Ascending aorta (tissue), 2 donors: ENCODE data around the gene LAMB1. TPM values are rescaled to one million over a fixed set of nuclear protein-coding genes. Genes with fewer than 3 reads are reported as not detected.
A peak's percentile ranks its signal among the peaks of the same experiment; 100 is the strongest.

Experiments used
- DNase-seq, 2 donors: peaks; one replicate each; pipeline ENCODE4 v3.0.0-alpha.2; 2019; ENCODE audit warnings: low spot score in 2 of 2
- H3K27ac ChIP-seq, 2 donors: fragments of 200-600 bp; sonication (generic); one replicate each; pipeline ENCODE4 v1.5.1; 2016 to 2017; ENCODE audit warnings: mild to moderate bottlenecking in 1 of 2
- H3K27me3 ChIP-seq: fragments of 200-600 bp; sonication (generic); one replicate; pipeline ENCODE4 v1.5.1; 2017
- H3K36me3 ChIP-seq, 2 donors: fragments of 200-600 bp; sonication (generic); one replicate each; pipeline ENCODE4 v1.5.1; 2016
- H3K4me1 ChIP-seq, 2 donors: fragments of 200-600 bp; sonication (generic); one replicate each; pipeline ENCODE4 v1.5.1; 2016 to 2017; ENCODE audit warnings: mild to moderate bottlenecking in 1 of 2
- H3K4me3 ChIP-seq, 2 donors: fragments of 200-600 bp; sonication (generic); one replicate each; pipeline ENCODE4 v1.5.1; 2016 to 2017; ENCODE audit warnings: mild to moderate bottlenecking in 1 of 2
- H3K9me3 ChIP-seq, 2 donors: fragments of 200-600 bp; sonication (generic); one replicate each; pipeline ENCODE4 v1.5.1; 2016
- intact Hi-C: fragments of 100-400 bp; cut with DNase I; formaldehyde crosslinking; loops from one replicate; pipeline ENCODE4 v1.15.1; 2023
- total RNA-seq: library from RNA; depleted of rRNA; stranded (reverse); fragments of >200 nt; gene quantifications from one replicate; pipeline ENCODE4 v1.1.0, GENCODE V29; 2016
- TF ChIP-seq, protein P1 (sequence below), 3 experiments: fragments of 200-600 bp in 2 of 3; fragments of 450-650 bp in 1 of 3; sonication (generic) in 2 of 3; IDR thresholded peaks; one replicate each; pipeline ENCODE4 v1.5.1; 2016 to 2019; ENCODE audit warnings: antibody characterized with exemption in 3 of 3, mild to moderate bottlenecking in 1 of 3, moderate library complexity in 1 of 3

LAMB1 gene
- total RNA-seq, 1 donor from 2014 or later: 198 TPM

DNA sequence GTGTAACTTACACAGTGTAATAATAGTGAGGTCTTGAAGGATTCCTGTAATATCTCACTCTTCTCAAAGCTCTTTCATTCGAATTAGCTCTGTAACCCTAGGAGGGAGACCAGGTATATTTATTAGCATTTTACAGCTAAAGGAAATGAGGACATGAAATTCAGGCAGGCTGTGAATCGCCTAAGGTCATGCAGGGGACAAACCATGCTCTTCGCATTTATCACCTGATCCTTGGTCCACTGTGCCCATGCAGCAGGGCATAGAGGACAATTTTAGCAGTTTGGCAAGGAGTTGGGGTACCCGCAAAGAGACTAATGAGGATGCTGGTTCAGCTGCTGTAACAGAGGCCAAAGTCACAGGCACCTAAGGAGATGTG is 14.8 kb upstream of the LAMB1 start:
- Histone ChIP-seq H3K36me3 (no peaks in the 10 kb centered on the region), H3K4me1 (peaks cover 0 to 2% of the 10 kb centered on the region in 2 donors), H3K27ac (no peak overlapping the region), H3K27me3 (no peaks in the 10 kb centered on the region), H3K4me3 (no peak overlapping the region), H3K9me3 (no peaks in the 10 kb centered on the region)
- intact Hi-C loops: no loop called here
- no peak for DNase-seq
- TF ChIP-seq, protein P1, sequence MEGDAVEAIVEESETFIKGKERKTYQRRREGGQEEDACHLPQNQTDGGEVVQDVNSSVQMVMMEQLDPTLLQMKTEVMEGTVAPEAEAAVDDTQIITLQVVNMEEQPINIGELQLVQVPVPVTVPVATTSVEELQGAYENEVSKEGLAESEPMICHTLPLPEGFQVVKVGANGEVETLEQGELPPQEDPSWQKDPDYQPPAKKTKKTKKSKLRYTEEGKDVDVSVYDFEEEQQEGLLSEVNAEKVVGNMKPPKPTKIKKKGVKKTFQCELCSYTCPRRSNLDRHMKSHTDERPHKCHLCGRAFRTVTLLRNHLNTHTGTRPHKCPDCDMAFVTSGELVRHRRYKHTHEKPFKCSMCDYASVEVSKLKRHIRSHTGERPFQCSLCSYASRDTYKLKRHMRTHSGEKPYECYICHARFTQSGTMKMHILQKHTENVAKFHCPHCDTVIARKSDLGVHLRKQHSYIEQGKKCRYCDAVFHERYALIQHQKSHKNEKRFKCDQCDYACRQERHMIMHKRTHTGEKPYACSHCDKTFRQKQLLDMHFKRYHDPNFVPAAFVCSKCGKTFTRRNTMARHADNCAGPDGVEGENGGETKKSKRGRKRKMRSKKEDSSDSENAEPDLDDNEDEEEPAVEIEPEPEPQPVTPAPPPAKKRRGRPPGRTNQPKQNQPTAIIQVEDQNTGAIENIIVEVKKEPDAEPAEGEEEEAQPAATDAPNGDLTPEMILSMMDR (IDR thresholded peaks at IDR 0.05): no peak

DNA sequence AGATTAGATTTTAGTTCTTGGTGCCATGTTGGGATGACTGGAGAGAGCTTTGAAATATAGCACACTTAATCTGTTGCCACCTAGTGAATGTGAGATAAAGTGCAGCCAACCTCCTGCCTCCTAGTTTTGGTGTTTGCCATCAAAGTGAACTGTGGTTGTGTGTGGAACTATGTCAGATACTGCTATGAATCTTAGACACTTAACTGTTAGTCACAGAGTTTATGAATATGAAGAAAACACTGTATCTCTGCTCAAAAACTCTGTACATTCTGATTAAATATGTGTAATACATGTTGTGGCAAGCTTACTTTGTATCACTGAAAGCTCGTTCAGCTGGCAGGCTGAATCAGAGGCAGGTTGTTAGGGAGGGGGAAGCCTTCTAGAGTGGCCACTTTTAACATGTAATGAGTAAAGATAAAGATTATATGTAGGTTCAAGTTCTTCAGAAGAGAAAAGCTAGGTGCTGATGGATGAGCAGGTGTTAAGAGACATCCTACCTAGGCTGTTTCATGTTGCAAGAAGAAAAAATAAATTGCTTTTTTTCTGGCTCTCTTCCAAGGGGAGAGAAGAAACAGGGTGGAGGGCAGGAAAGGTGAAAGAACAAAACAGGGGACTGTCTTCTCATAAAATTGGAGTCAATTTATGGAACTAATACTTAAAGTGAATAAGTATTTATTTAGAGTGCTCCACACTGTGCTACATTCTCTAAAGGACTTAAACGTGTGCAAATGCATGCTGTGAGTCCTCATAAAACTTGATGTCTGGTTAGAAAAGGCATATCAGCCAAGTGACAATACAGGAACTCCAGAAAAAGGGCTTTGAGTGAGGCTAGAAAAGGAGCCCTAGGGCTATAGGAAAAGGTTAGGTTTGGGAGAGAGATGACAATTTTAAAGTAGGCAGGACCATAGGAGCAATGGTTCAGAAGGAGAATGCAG is 14.1 kb upstream of the LAMB1 start:
- Histone ChIP-seq H3K9me3 (no peaks in the 10 kb centered on the region), H3K27me3 (no peaks in the 10 kb centered on the region), H3K4me3 (no peak overlapping the region), H3K27ac (no peak overlapping the region), H3K4me1 (no peaks in the 10 kb centered on the region), H3K36me3 (no peaks in the 10 kb centered on the region)
- TF ChIP-seq, protein P1 (IDR thresholded peaks at IDR 0.05): peak in 2 of 3 experiments; percentile 36 to 64
- intact Hi-C loops: no loop called here
- no peak for DNase-seq

DNA sequence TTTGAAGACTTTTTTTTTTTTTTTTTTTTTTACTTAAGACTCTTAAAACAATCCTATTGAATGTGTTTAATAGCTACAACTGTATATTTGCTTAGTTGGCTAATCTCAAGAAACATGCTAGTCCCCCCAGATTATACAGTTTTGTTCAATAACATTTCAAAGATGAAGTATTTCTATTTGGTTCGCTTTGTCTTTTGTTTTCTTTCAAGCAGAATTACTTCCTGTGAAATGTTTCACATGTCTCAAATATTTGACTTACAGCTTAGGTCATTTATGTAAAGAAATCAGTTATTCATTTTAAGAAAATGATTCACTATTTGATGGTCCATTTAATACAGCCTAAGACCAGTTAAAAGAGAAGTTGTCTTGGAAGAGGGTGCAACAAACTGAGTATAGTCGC is 12.8 kb upstream of the LAMB1 start:
- intact Hi-C loops: no loop called here
- Histone ChIP-seq H3K9me3 (no peaks in the 10 kb centered on the region), H3K27ac (no peak overlapping the region), H3K27me3 (no peaks in the 10 kb centered on the region), H3K4me3 (no peak overlapping the region), H3K36me3 (no peaks in the 10 kb centered on the region), H3K4me1 (no peaks in the 10 kb centered on the region)
- TF ChIP-seq, protein P1 (IDR thresholded peaks at IDR 0.05): no peak
- DNase-seq: no peak

DNA sequence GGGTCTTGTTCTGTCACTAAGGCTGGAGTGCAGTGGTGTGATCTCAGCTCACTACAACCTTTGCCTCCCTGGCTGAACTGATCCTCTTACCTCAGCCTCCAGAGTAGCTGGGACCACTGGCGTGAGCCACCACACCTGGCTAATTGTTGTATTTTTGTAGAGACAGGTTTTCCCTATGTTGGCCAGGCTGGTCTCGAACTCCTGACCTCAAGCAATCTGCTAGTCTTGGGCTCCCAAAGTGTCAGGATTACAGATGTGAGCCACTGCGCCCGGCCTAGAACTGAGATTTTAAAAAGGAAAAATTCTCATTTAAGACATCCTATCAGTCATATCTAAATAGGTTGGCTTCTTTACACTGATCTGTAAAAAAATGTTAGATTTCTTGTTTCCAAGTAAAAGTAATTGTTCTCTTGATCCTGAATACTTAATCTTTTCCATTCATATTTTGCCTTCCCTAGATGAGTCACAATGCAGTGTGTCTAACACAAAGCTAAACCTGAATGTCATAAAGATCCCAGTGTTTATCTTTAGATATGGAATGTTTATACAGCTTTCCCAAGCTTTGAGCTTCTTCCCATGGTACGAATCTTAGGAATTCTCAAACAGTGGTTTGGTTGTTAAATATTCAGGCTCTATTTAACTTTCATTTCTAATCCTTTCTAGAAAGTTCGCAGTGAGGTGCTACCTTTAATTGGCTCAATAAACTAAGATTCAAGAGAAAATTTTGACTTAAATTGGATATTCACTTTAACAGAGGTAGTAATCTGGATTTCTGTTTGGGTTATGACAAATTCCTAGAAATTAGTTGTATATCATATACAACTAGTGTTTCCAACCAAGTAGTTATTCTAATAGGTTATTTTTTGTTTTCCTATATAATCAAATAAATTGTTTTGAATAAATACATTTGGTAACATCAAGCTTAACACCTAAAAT is 12.1 kb upstream of the LAMB1 start:
- H3K9me3 ChIP-seq: no peaks in the 10 kb centered on the region
- no peaks in the 10 kb centered on the region for H3K27me3 ChIP-seq
- no peaks in the 10 kb centered on the region for H3K36me3 ChIP-seq
- TF ChIP-seq, protein P1 (IDR thresholded peaks at IDR 0.05): no peak
- no peak overlapping the region for H3K27ac ChIP-seq
- H3K4me1 ChIP-seq: no peaks in the 10 kb centered on the region
- no peak for DNase-seq
- intact Hi-C loops: no loop called here
- no peak overlapping the region for H3K4me3 ChIP-seq

DNA sequence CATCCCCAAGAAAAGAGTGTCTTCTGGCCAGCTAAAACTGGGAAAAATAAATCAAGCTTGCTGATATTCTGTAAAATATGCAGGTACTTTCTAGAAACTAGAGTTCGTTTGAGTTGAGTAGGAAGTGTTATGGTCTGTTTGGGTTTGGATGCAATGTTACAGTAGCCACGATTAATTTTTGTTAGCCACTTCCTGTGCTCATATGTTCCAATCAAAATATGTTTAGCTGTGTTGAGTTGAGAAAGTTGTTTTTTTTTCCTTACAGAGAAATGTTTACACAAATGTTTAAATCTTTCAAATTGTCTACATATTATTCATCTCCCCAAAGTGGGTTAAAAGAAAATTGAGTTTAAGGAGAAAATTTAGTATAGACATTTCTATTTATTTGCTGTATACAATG is 11.3 kb upstream of the LAMB1 start:
- Histone ChIP-seq H3K27me3 (no peaks in the 10 kb centered on the region), H3K27ac (no peak overlapping the region), H3K9me3 (no peaks in the 10 kb centered on the region), H3K4me1 (no peaks in the 10 kb centered on the region), H3K4me3 (no peak overlapping the region), H3K36me3 (no peaks in the 10 kb centered on the region)
- intact Hi-C loops: no loop called here
- no peak for DNase-seq
- TF ChIP-seq, protein P1 (IDR thresholded peaks at IDR 0.05): no peak
